Stimulated activated CD4-positive, alpha-beta T cell treated with anti-CD3 and anti-CD28 coated beads, Interleukin-4, amount 100 ng/mL, for 48 hours (primary cell): ENCODE measurements around the gene ABCC3.

Experiments
- DNase-seq, 2 donors: peaks; one replicate each; pipeline ENCODE4 v3.0.0-alpha.2; 2020; ENCODE audit warnings: low read depth in 2 of 2

Gene ABCC3

GRCh38 chr17:50684612-50685333 is 50.1 kb downstream of the ABCC3 start:
- no peak for DNase-seq

- DNase-seq: no peak
Observed at GRCh38 chr17:50685334-50685665, 50.6 kb downstream of the ABCC3 start.

- no peak for DNase-seq
Observed at GRCh38 chr17:50685691-50686493, 51.2 kb downstream of the ABCC3 start.

- DNase-seq: no peak
Observed at GRCh38 chr17:50686494-50687199, 52.0 kb downstream of the ABCC3 start.

- DNase-seq: no peak
Observed at GRCh38 chr17:50687200-50688066, 52.8 kb downstream of the ABCC3 start.

GRCh38 chr17:50688245-50688644 is 53.6 kb downstream of the ABCC3 start:
- DNase-seq: no peak

- DNase-seq: no peak
Observed at GRCh38 chr17:50689251-50689650, 54.6 kb downstream of the ABCC3 start.

- no peak for DNase-seq
Observed at GRCh38 chr17:50689956-50690886, 55.5 kb downstream of the ABCC3 start.

- DNase-seq: no peak
Observed at GRCh38 chr17:50690887-50691549, 56.3 kb downstream of the ABCC3 start.

GRCh38 chr17:50691550-50692447 is 57.1 kb downstream of the ABCC3 start:
- DNase-seq: no peak

- DNase-seq: no peak
Observed at GRCh38 chr17:50692448-50693035, 57.9 kb downstream of the ABCC3 start.

- DNase-seq: no peak
Observed at GRCh38 chr17:50693036-50693682, 58.5 kb downstream of the ABCC3 start.

- DNase-seq: no peak
Observed at GRCh38 chr17:50696365-50696879, 61.7 kb downstream of the ABCC3 start.

- no peak for DNase-seq
Observed at GRCh38 chr17:50697062-50697461, 62.4 kb downstream of the ABCC3 start.

- no peak for DNase-seq
Observed at GRCh38 chr17:50697663-50698272, 63.1 kb downstream of the ABCC3 start.

- no peak for DNase-seq
Observed at GRCh38 chr17:50699410-50699809, 64.7 kb downstream of the ABCC3 start.

GRCh38 chr17:50703162-50703561 is 68.5 kb downstream of the ABCC3 start:
- DNase-seq: no peak
